Measurements from ENCODE around the gene ADAMTS18.

Gene ADAMTS18

GRCh38 chr16:77290451-77291115 lies 144.3 kb downstream of the ADAMTS18 start:
- H3K4me2 ChIP-seq (ENCODE audit: insufficient read depth, low read length) = no peak overlapping the region
- H3K36me3 ChIP-seq (ENCODE audit: insufficient read depth, low read length) = no peaks in the 10 kb centered on the region
- TF ChIP-seq CTCF (IDR thresholded peaks at IDR 0.05; ENCODE audit: borderline replicate concordance, extremely low read depth, low read length, poor library complexity, severe bottlenecking) (no peak), EZH2 (IDR thresholded peaks at IDR 0.05; ENCODE audit: borderline replicate concordance, low read depth, low read length, severe bottlenecking) (no peak)
- no peaks in the 10 kb centered on the region for H4K20me1 ChIP-seq (ENCODE audit: insufficient read depth, low read length)
- H3K9me3 ChIP-seq (ENCODE audit: insufficient read depth, low read length, severe bottlenecking) = no peaks in the 10 kb centered on the region
- DNase-seq (no peak), ATAC-seq (ENCODE audit: insufficient read depth, low read depth) (no peak)
- H2AFZ ChIP-seq (ENCODE audit: low read depth, low read length) = no peak overlapping the region
- no peaks in the 10 kb centered on the region for H3K27me3 ChIP-seq (ENCODE audit: insufficient read depth, low read length, poor library complexity)
- H3K9ac ChIP-seq (ENCODE audit: low read depth, low read length) = no peak overlapping the region
- H3K4me3 ChIP-seq (ENCODE audit: low read depth in 1 of 2, low read length in 2 of 2) = no peak overlapping the region
- no peak overlapping the region for H3K27ac ChIP-seq (ENCODE audit: low read length)
- no peaks in the 10 kb centered on the region for H3K79me2 ChIP-seq (ENCODE audit: insufficient read depth, low read length)
- H3K4me1 ChIP-seq (ENCODE audit: insufficient read depth, low read length) = no peaks in the 10 kb centered on the region

GRCh38 chr16:77289331-77289809 lies 145.5 kb downstream of the ADAMTS18 start:
- ATAC-seq (ENCODE audit: insufficient read depth, low read depth) = no peak

GRCh38 chr16:77288222-77288621 lies 146.6 kb downstream of the ADAMTS18 start:
- H3K4me1 ChIP-seq (ENCODE audit: insufficient read depth, low read length) = no peaks in the 10 kb centered on the region
- no peaks in the 10 kb centered on the region for H3K36me3 ChIP-seq (ENCODE audit: insufficient read depth, low read length)
- no peaks in the 10 kb centered on the region for H3K27me3 ChIP-seq (ENCODE audit: insufficient read depth, low read length, poor library complexity)
- ATAC-seq (ENCODE audit: insufficient read depth, low read depth) = no peak
- H4K20me1 ChIP-seq (ENCODE audit: insufficient read depth, low read length) = no peaks in the 10 kb centered on the region
- no peak overlapping the region for H3K4me2 ChIP-seq (ENCODE audit: insufficient read depth, low read length)
- no peak overlapping the region for H3K9ac ChIP-seq (ENCODE audit: low read depth, low read length)
- no peak overlapping the region for H2AFZ ChIP-seq (ENCODE audit: low read depth, low read length)
- H3K27ac ChIP-seq (ENCODE audit: low read length) = no peak overlapping the region
- no peak for TF ChIP-seq CTCF (IDR thresholded peaks at IDR 0.05; ENCODE audit: borderline replicate concordance, extremely low read depth, low read length, poor library complexity, severe bottlenecking)
- no peak for TF ChIP-seq EZH2 (IDR thresholded peaks at IDR 0.05; ENCODE audit: borderline replicate concordance, low read depth, low read length, severe bottlenecking)
- H3K4me3 ChIP-seq (ENCODE audit: low read depth in 1 of 2, low read length in 2 of 2) = no peak overlapping the region
- H3K9me3 ChIP-seq (ENCODE audit: insufficient read depth, low read length, severe bottlenecking) = no peaks in the 10 kb centered on the region
- no peak for DNase-seq
- no peaks in the 10 kb centered on the region for H3K79me2 ChIP-seq (ENCODE audit: insufficient read depth, low read length)

More at GRCh38 chr16:77289331-77289809, 145.5 kb downstream of the ADAMTS18 start:
- H3K27ac ChIP-seq (ENCODE audit: low read length) = no peak overlapping the region
- no peaks in the 10 kb centered on the region for H4K20me1 ChIP-seq (ENCODE audit: insufficient read depth, low read length)
- no peaks in the 10 kb centered on the region for H3K36me3 ChIP-seq (ENCODE audit: insufficient read depth, low read length)
- TF ChIP-seq CTCF (IDR thresholded peaks at IDR 0.05; ENCODE audit: borderline replicate concordance, extremely low read depth, low read length, poor library complexity, severe bottlenecking) (no peak), EZH2 (IDR thresholded peaks at IDR 0.05; ENCODE audit: borderline replicate concordance, low read depth, low read length, severe bottlenecking) (no peak)
- H3K4me2 ChIP-seq (ENCODE audit: insufficient read depth, low read length) = no peak overlapping the region
- DNase-seq = no peak
- H3K9me3 ChIP-seq (ENCODE audit: insufficient read depth, low read length, severe bottlenecking) = no peaks in the 10 kb centered on the region
- no peaks in the 10 kb centered on the region for H3K4me1 ChIP-seq (ENCODE audit: insufficient read depth, low read length)
- no peak overlapping the region for H2AFZ ChIP-seq (ENCODE audit: low read depth, low read length)
- H3K27me3 ChIP-seq (ENCODE audit: insufficient read depth, low read length, poor library complexity) = no peaks in the 10 kb centered on the region
- H3K9ac ChIP-seq (ENCODE audit: low read depth, low read length) = no peak overlapping the region
- no peaks in the 10 kb centered on the region for H3K79me2 ChIP-seq (ENCODE audit: insufficient read depth, low read length)
- no peak overlapping the region for H3K4me3 ChIP-seq (ENCODE audit: low read depth in 1 of 2, low read length in 2 of 2)

Measured in DND-41 (cell line).